Transverse colon (tissue), 4 donors: ENCODE data around the gene AFF1.
"Not testable (repeated sequence)": the region's sequence is repeated elsewhere in the genome, so short reads cannot be mapped to it uniquely, and the experiment has no call there.

Experiments
- EP300 ChIP-seq: sonication (generic); formaldehyde crosslinking; IDR thresholded peaks from one replicate; pipeline ENCODE4 v1.6.1; 2017; ENCODE audit warnings: antibody characterized with exemption, low read depth
- POLR2AphosphoS5 ChIP-seq, 3 donors: sonication (generic); formaldehyde crosslinking; IDR thresholded peaks; one replicate each; pipeline ENCODE4 v1.6.1; 2016; ENCODE audit warnings: antibody characterized with exemption in 3 of 3
- TF ChIP-seq, protein P1 (sequence below), 5 experiments: fragments of 200-600 bp in 3 of 5; fragments of 450-650 bp in 2 of 5; sonication (generic) in 3 of 5; IDR thresholded peaks; 1 replicate in 2 of 5; 2 replicates in 3 of 5; pipeline ENCODE4 v1.5.1; 2016 to 2017; ENCODE audit warnings: antibody characterized with exemption in 5 of 5, inconsistent platforms in 3 of 5, mild to moderate bottlenecking in 2 of 5, moderate library complexity in 1 of 5

GRCh38 chr4:86989658-86990057, 54.8 kb downstream of the AFF1 start:
- TF ChIP-seq EP300; POLR2AphosphoS5 (IDR thresholded peaks at IDR 0.05): not testable (repeated sequence)
- TF ChIP-seq, protein P1, sequence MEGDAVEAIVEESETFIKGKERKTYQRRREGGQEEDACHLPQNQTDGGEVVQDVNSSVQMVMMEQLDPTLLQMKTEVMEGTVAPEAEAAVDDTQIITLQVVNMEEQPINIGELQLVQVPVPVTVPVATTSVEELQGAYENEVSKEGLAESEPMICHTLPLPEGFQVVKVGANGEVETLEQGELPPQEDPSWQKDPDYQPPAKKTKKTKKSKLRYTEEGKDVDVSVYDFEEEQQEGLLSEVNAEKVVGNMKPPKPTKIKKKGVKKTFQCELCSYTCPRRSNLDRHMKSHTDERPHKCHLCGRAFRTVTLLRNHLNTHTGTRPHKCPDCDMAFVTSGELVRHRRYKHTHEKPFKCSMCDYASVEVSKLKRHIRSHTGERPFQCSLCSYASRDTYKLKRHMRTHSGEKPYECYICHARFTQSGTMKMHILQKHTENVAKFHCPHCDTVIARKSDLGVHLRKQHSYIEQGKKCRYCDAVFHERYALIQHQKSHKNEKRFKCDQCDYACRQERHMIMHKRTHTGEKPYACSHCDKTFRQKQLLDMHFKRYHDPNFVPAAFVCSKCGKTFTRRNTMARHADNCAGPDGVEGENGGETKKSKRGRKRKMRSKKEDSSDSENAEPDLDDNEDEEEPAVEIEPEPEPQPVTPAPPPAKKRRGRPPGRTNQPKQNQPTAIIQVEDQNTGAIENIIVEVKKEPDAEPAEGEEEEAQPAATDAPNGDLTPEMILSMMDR (IDR thresholded peaks at IDR 0.05), result not testable (repeated sequence)
